ENCODE measurements around the gene FNIP1.

Gene FNIP1

DNA sequence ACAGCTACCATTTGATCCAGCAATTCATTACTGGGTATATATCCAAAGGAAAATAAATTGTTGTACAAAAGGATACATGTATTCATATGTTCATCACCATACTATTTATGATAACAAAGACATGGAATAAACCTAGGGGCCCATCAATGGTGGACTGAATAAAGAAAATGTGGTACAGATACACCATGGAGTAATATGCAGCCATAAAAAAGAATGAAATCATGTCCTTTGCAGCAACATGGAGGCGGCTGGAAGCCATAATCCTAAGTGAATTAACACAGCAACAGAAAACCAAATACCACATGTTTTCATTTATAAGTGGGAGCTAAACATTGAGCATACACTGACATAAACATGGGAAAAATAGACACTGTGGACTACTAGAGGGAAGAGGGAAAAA lies 37.1 kb downstream of the FNIP1 start:
- DNase-seq (ENCODE audit: low read depth in 1 of 2, low spot score in 1 of 2) = no peak
- in situ Hi-C loops (cut with HindIII; ENCODE audit: low pct_unique_long_range_greater_than_20kb, low sequenced_read_pairs) = no loop called here
- no peak for TF ChIP-seq JUND (IDR thresholded peaks at IDR 0.05; ENCODE audit: low read depth)

DNA sequence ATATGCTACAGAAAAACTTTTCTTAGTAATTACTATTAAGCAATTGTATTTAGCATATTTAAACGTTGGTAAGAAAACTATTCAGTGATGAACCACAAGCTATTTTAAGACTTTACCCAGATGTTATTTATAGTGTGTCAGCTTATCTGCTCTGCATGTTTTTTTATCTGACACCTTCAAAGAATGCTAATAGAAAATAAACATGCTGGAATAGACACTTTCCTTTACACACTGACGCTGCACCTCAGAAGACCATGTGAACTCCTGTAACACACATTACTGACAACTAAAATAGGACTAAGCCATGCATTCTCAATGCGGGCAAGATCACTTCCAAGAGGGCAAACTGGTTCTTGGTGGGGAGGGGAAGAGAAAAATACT lies 38.3 kb downstream of the FNIP1 start:
- TF ChIP-seq JUND (IDR thresholded peaks at IDR 0.05; ENCODE audit: low read depth) = no peak
- in situ Hi-C loops (cut with HindIII; ENCODE audit: low pct_unique_long_range_greater_than_20kb, low sequenced_read_pairs) = no loop called here
- DNase-seq (ENCODE audit: low read depth in 1 of 2, low spot score in 1 of 2) = no peak

DNA sequence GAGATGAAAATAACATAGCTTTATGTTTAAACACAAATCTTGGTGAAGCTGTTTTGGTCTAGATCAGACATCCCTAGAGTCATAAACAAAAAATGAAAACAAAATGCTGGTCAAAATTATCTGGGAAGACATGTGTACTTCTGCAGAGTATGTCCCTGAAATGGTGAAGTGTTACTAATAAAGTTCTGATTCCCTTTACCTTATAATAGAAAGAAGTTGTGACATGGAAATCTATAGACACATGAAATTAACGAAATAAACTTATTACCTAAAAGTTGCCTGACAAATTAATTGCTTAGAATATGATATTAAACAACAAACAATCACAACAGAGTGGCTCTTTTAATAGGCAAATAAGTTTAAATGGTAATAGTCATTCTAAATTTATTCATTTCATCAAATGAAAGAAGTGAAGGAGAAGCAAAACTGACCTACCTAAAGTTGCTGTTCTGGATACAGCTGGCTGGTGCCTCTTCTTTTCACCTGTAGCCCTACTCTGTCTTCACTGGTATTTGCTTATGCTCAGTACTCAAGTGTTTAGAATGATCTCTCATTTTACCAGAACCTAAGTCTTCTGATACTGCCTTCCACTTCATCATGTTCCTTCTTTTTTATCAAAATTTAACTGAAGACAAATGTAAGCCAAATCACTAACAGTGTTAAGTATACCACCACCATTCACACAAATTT lies 38.8 kb downstream of the FNIP1 start:
- DNase-seq (ENCODE audit: low read depth in 1 of 2, low spot score in 1 of 2) = no peak

DNA sequence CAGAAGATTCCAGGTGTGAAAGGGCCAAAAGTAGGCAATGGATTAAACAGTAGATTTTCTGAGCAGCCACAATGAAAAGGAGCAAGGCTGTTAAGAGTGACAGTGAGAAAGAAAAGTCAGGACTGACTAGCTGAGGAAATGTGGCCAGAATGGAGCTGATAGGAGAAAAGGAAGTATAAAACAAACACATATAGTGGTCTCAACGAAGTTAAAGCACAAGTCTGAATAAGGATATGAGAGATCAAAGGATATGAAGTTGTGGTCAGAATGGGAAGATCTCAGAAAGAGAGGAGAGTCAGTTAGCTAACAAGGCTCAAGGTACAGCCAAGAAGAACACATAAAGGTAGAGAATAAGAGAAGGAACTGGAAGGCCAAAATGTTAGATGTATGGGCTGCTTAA lies 39.9 kb downstream of the FNIP1 start:
- no peak for TF ChIP-seq JUND (IDR thresholded peaks at IDR 0.05; ENCODE audit: low read depth)
- no peak for DNase-seq (ENCODE audit: low read depth in 1 of 2, low spot score in 1 of 2)
- in situ Hi-C loops (cut with HindIII; ENCODE audit: low pct_unique_long_range_greater_than_20kb, low sequenced_read_pairs) = no loop called here

More for the DNA sequence above, 38.8 kb downstream of the FNIP1 start:
- TF ChIP-seq JUND (IDR thresholded peaks at IDR 0.05; ENCODE audit: low read depth) = no peak
- in situ Hi-C loops (cut with HindIII; ENCODE audit: low pct_unique_long_range_greater_than_20kb, low sequenced_read_pairs) = no loop called here

DNA sequence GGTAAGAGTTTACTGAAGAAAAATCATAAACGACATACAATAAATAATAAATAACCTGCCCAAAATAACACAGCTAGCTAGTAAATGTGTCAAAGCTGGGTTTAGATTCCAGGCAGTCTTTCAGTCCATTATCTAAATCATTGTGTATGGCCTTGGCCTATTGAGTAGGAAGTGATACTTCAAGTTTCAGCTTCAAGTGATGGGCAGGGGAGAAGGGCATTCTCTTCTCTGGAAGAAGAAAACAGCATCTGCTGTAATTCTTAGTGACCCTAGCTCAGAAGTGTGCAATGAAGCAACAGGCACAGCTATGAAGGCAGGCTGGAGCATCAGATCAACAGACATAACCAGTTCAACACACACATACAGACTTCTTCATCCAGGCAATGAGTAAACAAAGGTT lies 42.5 kb downstream of the FNIP1 start:
- DNase-seq (ENCODE audit: low read depth in 1 of 2, low spot score in 1 of 2) = peak in 1 of 2 experiments; percentile 13
- in situ Hi-C loops (cut with HindIII; ENCODE audit: low pct_unique_long_range_greater_than_20kb, low sequenced_read_pairs) = no loop called here
- TF ChIP-seq JUND (IDR thresholded peaks at IDR 0.05; ENCODE audit: low read depth) = no peak

DNA sequence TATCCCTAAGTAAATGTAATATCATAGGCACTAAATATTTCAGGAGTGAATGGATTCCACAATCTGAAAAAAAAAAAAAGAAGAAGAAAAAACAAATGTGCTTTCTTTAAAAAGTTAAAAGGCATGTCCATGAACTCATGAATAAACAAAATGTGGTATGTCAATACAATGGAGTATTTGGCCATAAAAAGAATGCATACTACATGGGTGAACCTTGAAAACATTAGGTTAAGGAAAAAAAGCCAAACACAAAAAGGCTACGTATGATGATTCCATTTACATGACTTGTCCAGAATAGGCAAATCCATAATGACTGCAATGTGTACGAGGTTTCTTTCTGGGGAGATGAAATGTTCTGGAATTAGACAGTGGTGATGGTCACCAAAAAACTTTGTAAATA lies 45.3 kb downstream of the FNIP1 start:
- TF ChIP-seq JUND (IDR thresholded peaks at IDR 0.05; ENCODE audit: low read depth) = no peak
- DNase-seq (ENCODE audit: low read depth in 1 of 2, low spot score in 1 of 2) = no peak
- in situ Hi-C loops (cut with HindIII; ENCODE audit: low pct_unique_long_range_greater_than_20kb, low sequenced_read_pairs) = no loop called here

DNA sequence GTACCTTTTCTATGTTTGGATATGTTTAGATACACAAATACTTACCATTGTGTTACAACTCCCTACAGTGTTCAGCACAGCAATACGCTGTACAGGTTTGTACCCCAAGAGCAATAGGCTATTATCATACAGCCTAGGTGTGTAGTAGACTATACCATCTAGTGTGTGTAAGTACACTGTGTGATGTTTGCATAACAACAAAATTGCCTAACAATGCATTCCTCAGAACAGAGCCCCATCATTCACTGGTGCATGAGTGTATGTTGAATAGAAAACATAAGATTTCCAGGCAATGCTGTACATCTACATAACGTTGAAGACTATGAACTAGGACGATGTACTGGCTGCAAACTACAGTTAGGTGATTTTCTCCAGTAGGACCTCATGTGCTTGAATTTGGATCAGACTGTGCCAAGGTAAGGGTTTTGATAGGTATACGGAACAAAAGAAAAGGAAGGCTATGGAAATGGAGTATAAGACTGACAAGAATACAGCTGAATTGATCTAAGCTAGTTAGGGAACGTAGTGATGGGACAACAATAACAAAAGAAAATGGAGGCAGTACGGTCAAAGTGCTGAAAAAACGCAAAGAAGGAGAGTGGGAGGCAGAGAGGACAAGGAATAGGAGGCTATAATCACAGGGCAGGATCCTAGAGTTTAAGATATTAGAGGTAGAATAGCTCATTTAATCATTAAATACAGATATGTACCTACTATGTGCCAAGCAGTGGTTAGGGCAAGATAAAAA lies 46.9 kb downstream of the FNIP1 start:
- TF ChIP-seq JUND (IDR thresholded peaks at IDR 0.05; ENCODE audit: low read depth) = no peak
- in situ Hi-C loops (cut with HindIII; ENCODE audit: low pct_unique_long_range_greater_than_20kb, low sequenced_read_pairs) = no loop called here
- no peak for DNase-seq (ENCODE audit: low read depth in 1 of 2, low spot score in 1 of 2)

DNA sequence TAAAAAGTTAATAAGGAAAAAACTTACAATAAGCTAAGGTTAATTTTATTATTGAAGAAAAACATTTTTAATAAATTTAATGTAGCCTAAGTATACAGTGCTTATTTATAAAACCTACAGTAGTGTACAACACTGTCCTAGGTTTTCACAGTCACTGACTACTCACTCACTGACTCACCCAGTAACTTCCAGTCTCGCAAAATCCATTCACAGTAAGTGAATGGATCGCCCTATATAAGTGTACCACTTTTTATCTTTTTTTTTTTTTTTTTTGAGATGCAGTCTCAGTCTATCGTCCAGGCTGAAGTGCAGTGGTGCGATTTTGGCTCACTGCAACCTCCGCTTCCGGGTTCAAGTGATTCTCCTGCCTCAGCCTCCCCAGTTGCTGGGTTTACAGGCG lies 47.7 kb downstream of the FNIP1 start:
- TF ChIP-seq JUND (IDR thresholded peaks at IDR 0.05; ENCODE audit: low read depth) = no peak

DNA sequence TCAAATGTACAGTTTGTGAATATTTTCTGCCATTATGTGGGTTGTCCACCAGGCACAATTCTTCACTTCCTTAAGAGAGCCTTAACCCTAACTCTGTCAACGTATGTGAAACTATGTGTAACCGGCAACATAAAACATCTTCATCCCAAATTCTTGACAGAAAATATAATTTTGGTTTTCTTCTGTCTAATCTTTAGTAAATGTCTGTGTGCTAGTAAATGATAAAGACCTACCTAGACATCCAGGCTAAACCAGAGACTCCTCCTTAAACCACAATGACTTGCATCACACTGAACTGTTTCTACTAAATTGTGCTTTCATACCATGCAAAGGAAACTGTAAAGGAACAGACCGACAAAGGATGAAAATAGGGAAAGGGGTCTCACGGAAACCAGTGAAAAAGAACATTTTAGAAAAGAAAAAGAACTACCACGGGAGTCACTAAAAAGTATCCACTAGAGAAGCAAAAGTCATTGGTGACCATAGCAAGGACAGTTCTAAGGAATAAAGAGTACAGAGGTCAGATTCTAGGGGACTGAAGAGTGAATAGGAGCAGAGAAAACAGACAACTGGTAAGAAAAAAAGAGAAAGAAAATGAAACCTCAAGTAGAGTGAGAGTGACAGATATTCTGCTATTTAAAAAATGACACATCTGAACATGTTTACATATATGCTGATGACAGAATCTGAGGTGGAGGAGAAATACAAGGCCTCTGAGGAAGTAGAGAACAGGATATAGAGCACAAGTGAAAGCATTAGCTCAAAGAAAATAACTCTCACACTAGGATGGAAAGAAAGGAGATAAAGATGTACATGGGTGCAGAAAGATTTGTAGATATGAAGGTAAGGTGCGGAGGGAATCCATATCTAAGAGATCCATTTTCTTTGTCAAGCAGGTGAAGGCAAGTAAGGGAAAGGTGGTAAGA lies 49.4 kb downstream of the FNIP1 start:
- TF ChIP-seq JUND (IDR thresholded peaks at IDR 0.05; ENCODE audit: low read depth) = no peak
- in situ Hi-C loops (cut with HindIII; ENCODE audit: low pct_unique_long_range_greater_than_20kb, low sequenced_read_pairs) = no loop called here
- DNase-seq (ENCODE audit: low read depth in 1 of 2, low spot score in 1 of 2) = no peak

More for the DNA sequence above, 47.7 kb downstream of the FNIP1 start:
- DNase-seq (ENCODE audit: low read depth in 1 of 2, low spot score in 1 of 2) = no peak
- in situ Hi-C loops (cut with HindIII; ENCODE audit: low pct_unique_long_range_greater_than_20kb, low sequenced_read_pairs) = no loop called here

DNA sequence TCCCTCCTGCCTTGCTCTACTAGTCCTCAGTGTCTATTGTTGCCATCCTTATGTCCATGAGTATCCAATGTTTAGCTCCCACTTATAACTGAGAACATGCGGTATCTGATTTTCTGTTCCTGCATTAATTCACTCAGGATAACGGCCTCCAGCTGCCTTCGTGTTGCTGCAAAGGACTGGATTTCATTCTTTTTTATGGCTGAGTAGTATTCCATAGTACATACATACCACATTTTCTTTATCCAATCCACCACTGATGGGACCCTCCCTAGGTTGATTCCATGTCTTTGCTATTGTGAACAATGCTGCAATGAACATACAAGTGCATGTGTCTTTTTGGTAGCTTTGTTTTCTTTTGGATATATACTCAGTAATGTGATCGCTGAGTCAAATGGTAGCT lies 50.4 kb downstream of the FNIP1 start:
- TF ChIP-seq JUND (IDR thresholded peaks at IDR 0.05; ENCODE audit: low read depth) = no peak
- in situ Hi-C loops (cut with HindIII; ENCODE audit: low pct_unique_long_range_greater_than_20kb, low sequenced_read_pairs) = no loop called here
- DNase-seq (ENCODE audit: low read depth in 1 of 2, low spot score in 1 of 2) = no peak

DNA sequence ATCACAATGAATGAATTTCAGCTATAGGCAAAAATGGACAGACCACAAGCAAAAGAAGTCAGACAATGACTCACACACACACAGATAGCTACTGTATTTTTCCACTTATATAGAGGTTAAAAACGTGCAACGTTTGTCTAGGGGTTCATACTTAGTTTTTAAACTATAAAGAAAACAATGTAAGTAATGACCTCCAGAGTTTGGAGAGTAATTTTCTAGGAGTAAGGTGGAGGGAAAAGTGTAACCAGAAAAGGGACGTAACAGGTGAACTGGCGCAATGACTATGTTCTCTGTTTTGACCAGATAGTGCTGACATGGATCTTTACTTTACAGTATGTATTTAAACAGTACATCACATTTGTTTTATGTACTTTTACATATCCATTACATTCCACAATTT lies 51.1 kb downstream of the FNIP1 start:
- no peak for DNase-seq (ENCODE audit: low read depth in 1 of 2, low spot score in 1 of 2)
- in situ Hi-C loops (cut with HindIII; ENCODE audit: low pct_unique_long_range_greater_than_20kb, low sequenced_read_pairs) = no loop called here
- no peak for TF ChIP-seq JUND (IDR thresholded peaks at IDR 0.05; ENCODE audit: low read depth)

DNA sequence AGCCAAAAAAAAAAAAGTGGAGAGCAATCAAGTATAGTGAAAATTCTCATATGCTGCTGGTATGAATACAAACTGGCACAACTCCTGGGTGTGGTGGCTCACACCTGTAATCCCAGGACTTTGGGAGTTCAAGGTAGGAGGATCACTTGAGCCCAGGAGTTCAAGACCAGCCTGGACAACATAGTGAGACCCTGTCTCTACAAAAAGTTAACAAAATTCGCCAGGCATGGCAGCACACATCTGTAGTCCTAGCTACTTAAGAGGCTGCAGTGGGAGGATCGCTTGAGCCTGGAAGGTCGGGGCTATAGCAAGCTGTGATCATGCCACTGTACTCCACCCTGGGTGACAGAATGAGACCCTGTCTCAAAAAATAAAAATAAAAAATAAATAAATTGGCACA lies 51.7 kb downstream of the FNIP1 start:
- in situ Hi-C loops (cut with HindIII; ENCODE audit: low pct_unique_long_range_greater_than_20kb, low sequenced_read_pairs) = no loop called here
- no peak for DNase-seq (ENCODE audit: low read depth in 1 of 2, low spot score in 1 of 2)
- no peak for TF ChIP-seq JUND (IDR thresholded peaks at IDR 0.05; ENCODE audit: low read depth)

DNA sequence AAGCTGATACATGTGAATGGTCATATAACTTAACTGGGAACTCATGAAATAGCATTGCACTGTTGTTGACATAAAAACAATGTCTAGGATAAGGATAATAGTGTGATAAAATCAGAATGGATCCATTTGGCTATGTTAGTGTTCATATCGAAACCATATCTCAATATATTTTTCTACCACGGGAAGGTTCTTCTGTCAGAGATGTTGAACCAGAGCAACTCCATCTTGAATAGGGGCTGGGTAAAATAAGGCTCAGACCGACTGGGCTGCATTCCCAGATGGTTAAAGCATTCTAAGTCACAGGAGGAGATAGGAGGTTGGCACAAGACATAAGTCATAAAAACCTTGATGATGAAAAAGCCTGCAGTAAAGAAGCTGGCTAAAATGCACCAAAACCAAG lies 56.3 kb downstream of the FNIP1 start:
- no peak for DNase-seq (ENCODE audit: low read depth in 1 of 2, low spot score in 1 of 2)
- no peak for TF ChIP-seq JUND (IDR thresholded peaks at IDR 0.05; ENCODE audit: low read depth)
- in situ Hi-C loops (cut with HindIII; ENCODE audit: low pct_unique_long_range_greater_than_20kb, low sequenced_read_pairs) = no loop called here
